GM10266 (cell line): ENCODE data around the gene CLN3.
"Not testable (repeated sequence)": the region's sequence is repeated elsewhere in the genome, so short reads cannot be mapped to it uniquely, and the experiment has no call there.

Source experiments
- DNase-seq: peaks from one replicate; pipeline ENCODE4 v3.0.0; 2012; ENCODE audit errors: extremely low spot score
- TF ChIP-seq, protein P1 (sequence below): IDR thresholded peaks from 2 replicates; pipeline ENCODE4 v1.5.1; 2012; ENCODE audit warnings: mild to moderate bottlenecking, low read depth; ENCODE audit not compliant: control insufficient read depth, insufficient read depth; ENCODE audit errors: missing control alignments

Gene CLN3

GRCh38 chr16:28532940-28533647 lies 41.2 kb upstream of the CLN3 start:
- TF ChIP-seq, protein P1, sequence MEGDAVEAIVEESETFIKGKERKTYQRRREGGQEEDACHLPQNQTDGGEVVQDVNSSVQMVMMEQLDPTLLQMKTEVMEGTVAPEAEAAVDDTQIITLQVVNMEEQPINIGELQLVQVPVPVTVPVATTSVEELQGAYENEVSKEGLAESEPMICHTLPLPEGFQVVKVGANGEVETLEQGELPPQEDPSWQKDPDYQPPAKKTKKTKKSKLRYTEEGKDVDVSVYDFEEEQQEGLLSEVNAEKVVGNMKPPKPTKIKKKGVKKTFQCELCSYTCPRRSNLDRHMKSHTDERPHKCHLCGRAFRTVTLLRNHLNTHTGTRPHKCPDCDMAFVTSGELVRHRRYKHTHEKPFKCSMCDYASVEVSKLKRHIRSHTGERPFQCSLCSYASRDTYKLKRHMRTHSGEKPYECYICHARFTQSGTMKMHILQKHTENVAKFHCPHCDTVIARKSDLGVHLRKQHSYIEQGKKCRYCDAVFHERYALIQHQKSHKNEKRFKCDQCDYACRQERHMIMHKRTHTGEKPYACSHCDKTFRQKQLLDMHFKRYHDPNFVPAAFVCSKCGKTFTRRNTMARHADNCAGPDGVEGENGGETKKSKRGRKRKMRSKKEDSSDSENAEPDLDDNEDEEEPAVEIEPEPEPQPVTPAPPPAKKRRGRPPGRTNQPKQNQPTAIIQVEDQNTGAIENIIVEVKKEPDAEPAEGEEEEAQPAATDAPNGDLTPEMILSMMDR: no peak
- DNase-seq: no peak

- DNase-seq: no peak
- TF ChIP-seq, protein P1: no peak
Measured at GRCh38 chr16:28531777-28532744, 40.2 kb upstream of the CLN3 start.

DNA sequence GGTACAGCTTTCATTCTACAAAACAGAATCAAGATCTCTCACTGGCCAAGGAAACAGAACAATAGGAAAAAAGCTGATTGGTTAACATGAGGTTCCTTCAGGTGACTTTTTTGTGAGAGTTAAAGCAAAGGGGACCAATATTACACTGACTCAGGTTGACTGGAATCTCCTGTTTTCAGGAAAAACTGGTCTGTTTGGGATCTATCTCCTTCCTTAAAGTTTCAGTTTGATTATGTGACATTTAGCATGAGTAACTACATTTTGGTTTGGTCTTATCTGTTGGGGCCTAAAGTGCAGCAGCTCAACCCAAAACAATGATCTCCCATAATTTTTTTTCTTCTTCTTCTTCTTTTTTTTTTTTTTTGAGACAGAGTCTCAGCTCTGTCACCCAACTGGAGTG lies 37.2 kb upstream of the CLN3 start:
- TF ChIP-seq, protein P1: no peak
- no peak for DNase-seq

GRCh38 chr16:28528463-28528867 lies 36.6 kb upstream of the CLN3 start:
- TF ChIP-seq, protein P1: no peak
- no peak for DNase-seq

- TF ChIP-seq, protein P1: no peak
- DNase-seq: no peak
Measured at GRCh38 chr16:28527985-28528384, 36.1 kb upstream of the CLN3 start.

GRCh38 chr16:28527100-28527785 lies 35.4 kb upstream of the CLN3 start:
- DNase-seq: not testable (repeated sequence)
